ENCODE measurements around the gene ZNF677. TPM values are rescaled to one million over a fixed set of nuclear protein-coding genes. Genes with fewer than 3 reads are reported as not detected.
"Not testable (repeated sequence)": the region's sequence is repeated elsewhere in the genome, so short reads cannot be mapped to it uniquely, and the experiment has no call there.

ZNF677 gene
- total RNA-seq, 2 experiments from 2014 or later = 8.6 to 8.8 TPM

DNA sequence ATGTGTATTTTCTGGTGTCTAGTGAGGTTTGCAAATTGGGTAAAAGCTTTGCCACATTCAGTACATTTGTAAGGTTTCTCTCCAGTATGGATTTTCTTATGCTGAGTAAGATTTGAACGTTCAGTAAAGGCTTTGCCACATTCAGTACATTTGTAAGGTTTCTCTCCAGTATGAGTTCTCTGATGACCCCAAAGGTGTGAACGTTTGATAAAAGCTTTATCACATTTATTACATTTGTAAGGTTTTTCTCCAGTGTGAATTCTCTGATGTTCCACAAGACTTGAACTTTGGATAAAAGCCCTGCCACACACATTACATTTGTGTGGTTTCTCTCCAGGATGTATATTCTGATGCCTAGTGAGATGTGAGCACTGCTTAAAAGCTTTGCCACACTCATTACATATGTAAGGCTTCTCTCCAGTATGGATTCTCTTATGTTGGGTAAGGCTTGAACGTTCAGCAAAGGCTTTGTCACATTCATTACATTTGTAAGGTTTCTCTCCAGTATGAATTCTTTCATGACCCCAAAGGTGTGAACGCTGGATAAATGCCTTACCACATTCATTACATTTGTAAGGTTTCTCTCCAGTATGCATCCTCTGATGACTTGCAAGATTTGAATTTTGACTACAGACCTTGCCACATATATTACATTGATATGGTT, 17.4 kb downstream of the ZNF677 start:
- peaks cover 58% of the 10 kb centered on the region for H3K9me3 Mint-ChIP-seq

GRCh38 chr19:53224606-53225005, 30.1 kb downstream of the ZNF677 start:
- Mint-ChIP-seq H3K36me3 (ENCODE audit: low read depth) (peaks cover 2% of the 10 kb centered on the region), H3K4me1 (no peaks in the 10 kb centered on the region), H3K4me3 (no peak overlapping the region), H3K27me3 (no peaks in the 10 kb centered on the region), H3K9me3 (peaks cover 50% of the 10 kb centered on the region), H3K27ac (no peak overlapping the region)
- ChIA-PET POLR2A (no interaction called here), CTCF (no interaction called here)
- no peak for DNase-seq

More for the DNA sequence above, 17.4 kb downstream of the ZNF677 start:
- ChIA-PET CTCF (no interaction called here), POLR2A (no interaction called here)
- Mint-ChIP-seq H3K36me3 (ENCODE audit: low read depth) (peaks cover 25% of the 10 kb centered on the region), H3K4me1 (no peaks in the 10 kb centered on the region), H3K4me3 (no peak overlapping the region), H3K27ac (no peak overlapping the region), H3K27me3 (no peaks in the 10 kb centered on the region)
- no peak for DNase-seq

DNA sequence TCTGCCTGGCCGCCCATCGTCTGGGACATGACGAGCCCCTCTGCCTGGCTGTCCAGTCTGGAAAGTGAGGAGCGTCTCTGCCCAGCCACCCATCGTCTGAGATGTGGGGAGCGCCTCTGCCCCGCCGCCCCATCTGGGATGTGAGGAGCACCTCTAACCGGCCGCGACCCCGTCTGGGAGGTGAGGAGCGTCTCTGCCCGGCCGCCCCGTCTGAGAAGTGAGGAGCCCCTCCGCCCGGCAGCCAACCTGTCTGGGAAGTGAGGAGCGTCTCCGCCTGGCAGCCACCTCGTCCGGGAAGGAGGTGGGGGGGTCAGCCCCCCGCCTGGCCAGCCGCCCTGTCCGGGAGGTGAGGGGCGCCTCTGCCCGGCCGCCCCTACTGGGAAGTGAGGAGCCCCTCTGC, 32.0 kb downstream of the ZNF677 start:
- H3K4me1 Mint-ChIP-seq; H3K27ac Mint-ChIP-seq; DNase-seq; CTCF ChIA-PET; POLR2A ChIA-PET; H3K27me3 Mint-ChIP-seq; H3K4me3 Mint-ChIP-seq; H3K36me3 Mint-ChIP-seq (ENCODE audit: low read depth): not testable (repeated sequence)
- H3K9me3 Mint-ChIP-seq = peaks cover 52% of the 10 kb centered on the region

DNA sequence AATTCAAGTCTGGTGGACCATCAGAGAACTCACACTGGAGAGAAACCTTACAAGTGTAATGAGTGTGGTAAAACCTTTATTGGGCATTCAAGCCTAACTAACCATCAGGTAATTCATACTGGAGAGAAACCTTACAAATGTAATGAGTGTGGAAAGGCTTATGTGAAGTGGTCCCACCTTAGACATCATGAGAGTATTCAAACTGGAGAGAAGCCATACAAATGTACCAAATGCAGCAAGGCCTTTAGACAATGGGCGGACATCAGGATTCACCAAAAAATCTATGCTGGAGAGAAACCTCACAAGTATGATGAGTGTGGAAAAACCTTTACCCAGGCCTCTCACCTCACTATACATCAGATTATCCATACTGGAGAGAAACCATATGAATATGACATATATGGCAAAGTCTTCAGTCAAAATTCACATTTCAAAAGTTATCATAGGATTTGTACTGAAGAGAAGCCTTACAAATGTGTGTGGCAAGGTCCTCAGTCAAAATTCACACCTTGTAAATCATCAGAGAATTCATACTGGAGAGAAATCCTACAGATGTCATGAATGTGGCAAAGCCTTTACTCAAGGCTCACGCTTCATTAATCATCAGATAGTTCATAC, 41.9 kb downstream of the ZNF677 start:
- no peak for DNase-seq
- Mint-ChIP-seq H3K9me3 (peaks cover 69% of the 10 kb centered on the region), H3K27ac (no peak overlapping the region), H3K4me3 (no peak overlapping the region), H3K4me1 (no peaks in the 10 kb centered on the region), H3K36me3 (ENCODE audit: low read depth) (peaks cover 64% of the 10 kb centered on the region), H3K27me3 (no peaks in the 10 kb centered on the region)
- CTCF ChIA-PET = no interaction called here
- POLR2A ChIA-PET = no interaction called here

- Mint-ChIP-seq H3K9me3 (peaks cover 74% of the 10 kb centered on the region), H3K36me3 (ENCODE audit: low read depth) (peaks cover 75% of the 10 kb centered on the region)
- H3K27me3 Mint-ChIP-seq, H3K4me3 Mint-ChIP-seq, POLR2A ChIA-PET, CTCF ChIA-PET, DNase-seq, H3K27ac Mint-ChIP-seq, H3K4me1 Mint-ChIP-seq: not testable (repeated sequence)
These were observed 43.1 kb downstream of the ZNF677 start for GRCh38 chr19:53211554-53211953.

- Mint-ChIP-seq H3K27ac (peak overlapping the region; percentile 95), H3K27me3 (no peaks in the 10 kb centered on the region), H3K4me3 (peak overlapping the region; percentile 97), H3K9me3 (peaks cover 39% of the 10 kb centered on the region), H3K36me3 (ENCODE audit: low read depth) (peaks cover 58% of the 10 kb centered on the region), H3K4me1 (peaks cover 43% of the 10 kb centered on the region)
- POLR2A ChIA-PET = interaction anchor here (0.7 kb wide), 1 partner anchor 136 kb away, joined by 3 read pairs; no protein-coding TSS in a partner anchor
- DNase-seq = peak; percentile 97
- CTCF ChIA-PET = no interaction called here
These were observed 57.8 kb downstream of the ZNF677 start for GRCh38 chr19:53196777-53197396.

DNA sequence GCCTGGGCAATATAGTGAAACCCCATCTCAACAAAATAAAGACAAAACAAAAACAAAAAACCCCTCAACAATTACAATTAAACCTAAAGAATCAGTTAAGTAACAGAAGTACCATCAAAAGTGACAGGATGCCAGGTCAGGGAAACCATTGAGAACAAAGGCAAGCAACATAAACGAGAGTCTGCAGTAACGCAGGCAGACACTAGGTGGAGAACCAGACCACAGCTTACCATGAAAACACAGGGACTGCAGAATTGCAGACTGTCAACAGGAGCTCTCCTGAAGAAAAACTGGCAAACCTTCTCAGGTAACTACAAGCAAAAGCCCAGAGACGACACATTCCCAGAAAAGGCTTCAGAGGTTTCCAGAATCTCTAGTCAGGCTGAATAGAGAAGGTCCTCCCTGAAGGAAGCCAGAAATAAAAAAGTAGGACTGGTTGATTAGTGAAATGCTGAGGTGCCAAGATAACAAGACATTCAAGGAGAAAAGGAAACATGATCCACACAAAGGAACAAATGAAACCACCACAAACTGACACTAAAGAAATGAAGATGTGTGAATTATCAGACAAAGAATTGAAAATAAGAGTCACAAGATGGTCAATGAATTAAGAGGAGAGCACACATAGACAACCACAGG, 59.3 kb downstream of the ZNF677 start:
- CTCF ChIA-PET = interaction anchor here (0.6 to 1.4 kb wide), 5 partner anchors 12 to 829 kb away, joined by 3 to 5 read pairs (median 3); no protein-coding TSS in a partner anchor
- H3K4me1 Mint-ChIP-seq = peaks cover 44% of the 10 kb centered on the region
- POLR2A ChIA-PET = no interaction called here
- H3K27me3 Mint-ChIP-seq = no peaks in the 10 kb centered on the region
- no peak overlapping the region for H3K27ac Mint-ChIP-seq
- peak overlapping the region; percentile 5 for H3K4me3 Mint-ChIP-seq
- peaks cover 58% of the 10 kb centered on the region for H3K36me3 Mint-ChIP-seq (ENCODE audit: low read depth)
- peaks cover 38% of the 10 kb centered on the region for H3K9me3 Mint-ChIP-seq
- DNase-seq = peak; percentile 82

DNA sequence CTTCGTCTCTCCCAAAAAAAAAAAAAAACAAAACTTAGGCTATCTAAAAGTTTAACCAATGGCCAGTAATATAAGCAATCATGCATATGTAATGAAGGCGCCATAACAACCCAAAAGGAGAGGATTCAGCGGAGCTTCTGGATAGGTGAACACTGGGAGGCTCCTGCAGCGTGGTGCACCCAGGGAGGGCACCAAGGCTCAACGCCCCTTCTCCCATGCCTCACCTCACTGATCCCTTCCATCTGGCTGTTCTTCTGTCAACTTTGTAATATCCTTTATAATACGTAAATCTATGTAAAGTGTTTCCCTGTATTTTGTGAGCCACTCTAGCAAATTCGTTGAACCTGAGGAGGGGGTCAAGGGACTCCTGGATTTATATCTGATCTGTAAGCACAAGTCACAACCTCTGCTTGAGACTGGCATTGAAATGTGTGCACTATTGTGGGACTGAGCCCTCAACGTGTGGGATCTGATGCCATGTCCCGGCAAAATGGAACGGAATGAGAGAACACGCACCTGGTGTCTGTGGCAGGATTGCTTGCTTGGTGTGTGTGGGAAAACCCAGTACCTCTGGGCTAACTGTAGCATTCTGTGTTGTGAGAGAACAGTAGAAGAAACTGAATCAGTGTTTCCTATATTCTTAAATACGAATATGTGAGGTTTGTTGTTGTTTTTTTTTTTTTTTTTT, 61.0 kb downstream of the ZNF677 start:
- Mint-ChIP-seq H3K27ac (no peak overlapping the region), H3K36me3 (ENCODE audit: low read depth) (peaks cover 51% of the 10 kb centered on the region), H3K4me3 (peak overlapping the region; percentile 88), H3K9me3 (peaks cover 36% of the 10 kb centered on the region), H3K4me1 (peaks cover 44% of the 10 kb centered on the region), H3K27me3 (no peaks in the 10 kb centered on the region)
- ChIA-PET POLR2A (no interaction called here), CTCF (no interaction called here)
- DNase-seq = no peak

DNA sequence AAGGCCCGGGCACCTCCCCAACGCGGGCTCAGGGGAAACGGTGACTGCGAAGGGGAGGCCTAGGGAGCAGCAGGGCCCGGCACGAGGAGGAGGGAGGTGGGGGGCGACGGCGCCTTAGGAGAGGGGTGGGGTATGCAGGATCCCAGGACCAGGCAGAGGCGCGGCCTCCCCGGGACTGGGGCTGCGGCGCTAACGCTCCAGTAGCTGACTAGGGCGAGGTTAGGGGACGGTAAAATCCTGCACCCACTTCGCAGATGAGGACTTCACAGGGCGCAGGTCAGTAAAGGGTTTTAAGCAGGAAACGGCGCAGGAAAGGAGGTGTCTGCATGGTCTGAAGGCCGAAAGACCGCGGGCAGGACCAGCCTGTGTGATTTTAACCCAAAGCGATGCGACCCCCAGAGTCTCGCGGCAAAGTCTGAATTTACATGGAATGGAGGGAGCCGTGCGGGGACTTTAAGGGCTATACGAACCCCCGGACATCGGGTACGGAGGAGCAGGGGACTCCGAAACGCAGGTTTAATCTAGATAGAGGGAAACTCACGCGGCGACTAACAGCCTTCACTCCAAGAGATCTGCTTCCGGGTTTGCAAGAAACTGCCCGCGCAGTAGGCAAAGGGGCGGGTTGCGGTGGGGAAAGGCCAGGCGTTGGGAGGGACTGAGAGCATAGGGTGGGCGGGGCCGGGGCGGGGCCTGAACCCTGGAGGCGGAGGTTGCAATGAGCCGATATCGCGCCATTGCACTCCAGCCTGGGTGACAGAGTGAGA, 61.7 kb downstream of the ZNF677 start, which contains the start of gene ZNF665:
Gene ZNF665 (minus strand): TSS at position 588 of the 764 bp plus-strand sequence. CDS start 10,460 bp downstream, outside the sequence.
- POLR2A ChIA-PET = no interaction called here
- Mint-ChIP-seq H3K4me1 (peaks cover 44% of the 10 kb centered on the region), H3K27me3 (no peaks in the 10 kb centered on the region), H3K27ac (peak within 1 kb of the TSS; percentile 96), H3K9me3 (peaks cover 36% of the 10 kb centered on the region), H3K4me3 (peak within 1 kb of the TSS; percentile 88), H3K36me3 (ENCODE audit: low read depth) (peaks cover 46% of the 10 kb centered on the region)
- DNase-seq = peak; percentile 92
- CTCF ChIA-PET = no interaction called here

- ChIA-PET POLR2A (no interaction called here), CTCF (no interaction called here)
- Mint-ChIP-seq H3K4me1 (peaks cover 27% of the 10 kb centered on the region), H3K27ac (no peak overlapping the region), H3K36me3 (ENCODE audit: low read depth) (peaks cover 39% of the 10 kb centered on the region), H3K9me3 (peaks cover 31% of the 10 kb centered on the region), H3K27me3 (no peaks in the 10 kb centered on the region), H3K4me3 (no peak overlapping the region)
- no peak for DNase-seq
These were observed 64.4 kb downstream of the ZNF677 start for GRCh38 chr19:53190253-53190652.

- peaks cover 39% of the 10 kb centered on the region for H3K36me3 Mint-ChIP-seq (ENCODE audit: low read depth)
- peaks cover 30% of the 10 kb centered on the region for H3K9me3 Mint-ChIP-seq
- H3K27me3 Mint-ChIP-seq, CTCF ChIA-PET, H3K27ac Mint-ChIP-seq, DNase-seq, H3K4me3 Mint-ChIP-seq, POLR2A ChIA-PET: not testable (repeated sequence)
- H3K4me1 Mint-ChIP-seq = peaks cover 23% of the 10 kb centered on the region
These were observed 64.9 kb downstream of the ZNF677 start for GRCh38 chr19:53189691-53190198.
